ENCODE measurements around the gene SAMD1. TPM values are rescaled to one million over a fixed set of nuclear protein-coding genes. Genes with fewer than 3 reads are reported as not detected.

Gene SAMD1
- total and polyA plus RNA-seq, 2 of the 13 experiments (the other 11 are each of a cell fraction or from before 2014, with no cell fraction given), result 17.5 to 45.0 TPM

DNA sequence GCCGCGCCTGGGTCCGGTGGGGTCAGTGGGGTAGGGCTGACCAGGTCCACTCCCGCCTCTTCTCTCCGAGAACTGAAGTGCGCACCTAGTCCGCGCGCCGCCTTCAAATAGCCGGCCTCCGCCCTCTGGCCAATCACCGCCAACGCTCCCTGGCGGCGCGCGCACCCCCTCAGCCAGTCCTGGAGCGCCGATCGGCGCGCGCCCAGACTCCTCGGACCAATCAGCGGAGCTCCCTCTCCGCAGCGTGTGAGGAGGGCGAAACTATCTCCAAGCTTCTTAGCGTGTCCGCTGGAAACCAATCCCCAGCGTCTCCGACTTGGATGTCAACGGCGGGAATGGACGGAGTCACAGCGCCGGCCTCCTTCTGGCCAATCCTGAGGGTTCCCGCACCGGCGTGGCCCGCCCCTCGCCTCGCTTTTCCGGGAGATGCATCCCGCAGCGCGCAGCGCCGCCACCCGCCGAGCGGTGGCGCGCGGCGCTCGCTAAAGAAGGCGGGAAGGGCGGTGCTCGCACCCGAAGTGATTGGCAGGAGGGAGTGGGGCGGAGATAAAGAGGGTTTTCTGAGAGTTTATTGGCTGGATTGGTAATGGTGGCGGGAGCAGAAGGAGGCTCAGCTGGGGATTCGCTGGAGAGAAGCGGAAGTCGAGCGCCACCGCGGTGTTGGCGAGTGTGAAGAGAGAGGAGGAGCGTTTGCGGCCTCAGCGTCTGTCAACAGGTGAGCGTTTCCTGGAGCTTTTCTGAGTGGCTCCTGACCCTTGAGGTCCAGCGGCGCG lies 46.1 kb upstream of the SAMD1 start, which contains the start of gene ASF1B (continued):
- TF ChIP-seq, protein P1, sequence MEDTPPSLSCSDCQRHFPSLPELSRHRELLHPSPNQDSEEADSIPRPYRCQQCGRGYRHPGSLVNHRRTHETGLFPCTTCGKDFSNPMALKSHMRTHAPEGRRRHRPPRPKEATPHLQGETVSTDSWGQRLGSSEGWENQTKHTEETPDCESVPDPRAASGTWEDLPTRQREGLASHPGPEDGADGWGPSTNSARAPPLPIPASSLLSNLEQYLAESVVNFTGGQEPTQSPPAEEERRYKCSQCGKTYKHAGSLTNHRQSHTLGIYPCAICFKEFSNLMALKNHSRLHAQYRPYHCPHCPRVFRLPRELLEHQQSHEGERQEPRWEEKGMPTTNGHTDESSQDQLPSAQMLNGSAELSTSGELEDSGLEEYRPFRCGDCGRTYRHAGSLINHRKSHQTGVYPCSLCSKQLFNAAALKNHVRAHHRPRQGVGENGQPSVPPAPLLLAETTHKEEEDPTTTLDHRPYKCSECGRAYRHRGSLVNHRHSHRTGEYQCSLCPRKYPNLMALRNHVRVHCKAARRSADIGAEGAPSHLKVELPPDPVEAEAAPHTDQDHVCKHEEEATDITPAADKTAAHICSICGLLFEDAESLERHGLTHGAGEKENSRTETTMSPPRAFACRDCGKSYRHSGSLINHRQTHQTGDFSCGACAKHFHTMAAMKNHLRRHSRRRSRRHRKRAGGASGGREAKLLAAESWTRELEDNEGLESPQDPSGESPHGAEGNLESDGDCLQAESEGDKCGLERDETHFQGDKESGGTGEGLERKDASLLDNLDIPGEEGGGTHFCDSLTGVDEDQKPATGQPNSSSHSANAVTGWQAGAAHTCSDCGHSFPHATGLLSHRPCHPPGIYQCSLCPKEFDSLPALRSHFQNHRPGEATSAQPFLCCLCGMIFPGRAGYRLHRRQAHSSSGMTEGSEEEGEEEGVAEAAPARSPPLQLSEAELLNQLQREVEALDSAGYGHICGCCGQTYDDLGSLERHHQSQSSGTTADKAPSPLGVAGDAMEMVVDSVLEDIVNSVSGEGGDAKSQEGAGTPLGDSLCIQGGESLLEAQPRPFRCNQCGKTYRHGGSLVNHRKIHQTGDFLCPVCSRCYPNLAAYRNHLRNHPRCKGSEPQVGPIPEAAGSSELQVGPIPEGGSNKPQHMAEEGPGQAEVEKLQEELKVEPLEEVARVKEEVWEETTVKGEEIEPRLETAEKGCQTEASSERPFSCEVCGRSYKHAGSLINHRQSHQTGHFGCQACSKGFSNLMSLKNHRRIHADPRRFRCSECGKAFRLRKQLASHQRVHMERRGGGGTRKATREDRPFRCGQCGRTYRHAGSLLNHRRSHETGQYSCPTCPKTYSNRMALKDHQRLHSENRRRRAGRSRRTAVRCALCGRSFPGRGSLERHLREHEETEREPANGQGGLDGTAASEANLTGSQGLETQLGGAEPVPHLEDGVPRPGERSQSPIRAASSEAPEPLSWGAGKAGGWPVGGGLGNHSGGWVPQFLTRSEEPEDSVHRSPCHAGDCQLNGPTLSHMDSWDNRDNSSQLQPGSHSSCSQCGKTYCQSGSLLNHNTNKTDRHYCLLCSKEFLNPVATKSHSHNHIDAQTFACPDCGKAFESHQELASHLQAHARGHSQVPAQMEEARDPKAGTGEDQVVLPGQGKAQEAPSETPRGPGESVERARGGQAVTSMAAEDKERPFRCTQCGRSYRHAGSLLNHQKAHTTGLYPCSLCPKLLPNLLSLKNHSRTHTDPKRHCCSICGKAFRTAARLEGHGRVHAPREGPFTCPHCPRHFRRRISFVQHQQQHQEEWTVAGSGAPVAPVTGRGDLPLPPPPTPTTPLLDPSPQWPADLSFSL (CRISPR knock-in tag; IDR thresholded peaks at IDR 0.05), result no peak
- peak; percentile 55; the same call in 1 of the 2 replicates for TF ChIP-seq MED1 (CRISPR knock-in tag; IDR thresholded peaks at IDR 0.05)
- TF ChIP-seq, protein P2, sequence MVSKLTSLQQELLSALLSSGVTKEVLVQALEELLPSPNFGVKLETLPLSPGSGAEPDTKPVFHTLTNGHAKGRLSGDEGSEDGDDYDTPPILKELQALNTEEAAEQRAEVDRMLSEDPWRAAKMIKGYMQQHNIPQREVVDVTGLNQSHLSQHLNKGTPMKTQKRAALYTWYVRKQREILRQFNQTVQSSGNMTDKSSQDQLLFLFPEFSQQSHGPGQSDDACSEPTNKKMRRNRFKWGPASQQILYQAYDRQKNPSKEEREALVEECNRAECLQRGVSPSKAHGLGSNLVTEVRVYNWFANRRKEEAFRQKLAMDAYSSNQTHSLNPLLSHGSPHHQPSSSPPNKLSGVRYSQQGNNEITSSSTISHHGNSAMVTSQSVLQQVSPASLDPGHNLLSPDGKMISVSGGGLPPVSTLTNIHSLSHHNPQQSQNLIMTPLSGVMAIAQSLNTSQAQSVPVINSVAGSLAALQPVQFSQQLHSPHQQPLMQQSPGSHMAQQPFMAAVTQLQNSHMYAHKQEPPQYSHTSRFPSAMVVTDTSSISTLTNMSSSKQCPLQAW (CRISPR knock-in tag; IDR thresholded peaks at IDR 0.05), result peak; percentile 76
- TF ChIP-seq ZFP41 (CRISPR knock-in tag; IDR thresholded peaks at IDR 0.05; ENCODE audit: borderline replicate concordance), result peak; percentile 35; the same call in 1 of the 2 replicates
- peak; percentile 62; the same call in 1 of the 2 replicates for TF ChIP-seq TSC22D2 (CRISPR knock-in tag; IDR thresholded peaks at IDR 0.05; ENCODE audit: borderline replicate concordance)
- TF ChIP-seq, protein P3, sequence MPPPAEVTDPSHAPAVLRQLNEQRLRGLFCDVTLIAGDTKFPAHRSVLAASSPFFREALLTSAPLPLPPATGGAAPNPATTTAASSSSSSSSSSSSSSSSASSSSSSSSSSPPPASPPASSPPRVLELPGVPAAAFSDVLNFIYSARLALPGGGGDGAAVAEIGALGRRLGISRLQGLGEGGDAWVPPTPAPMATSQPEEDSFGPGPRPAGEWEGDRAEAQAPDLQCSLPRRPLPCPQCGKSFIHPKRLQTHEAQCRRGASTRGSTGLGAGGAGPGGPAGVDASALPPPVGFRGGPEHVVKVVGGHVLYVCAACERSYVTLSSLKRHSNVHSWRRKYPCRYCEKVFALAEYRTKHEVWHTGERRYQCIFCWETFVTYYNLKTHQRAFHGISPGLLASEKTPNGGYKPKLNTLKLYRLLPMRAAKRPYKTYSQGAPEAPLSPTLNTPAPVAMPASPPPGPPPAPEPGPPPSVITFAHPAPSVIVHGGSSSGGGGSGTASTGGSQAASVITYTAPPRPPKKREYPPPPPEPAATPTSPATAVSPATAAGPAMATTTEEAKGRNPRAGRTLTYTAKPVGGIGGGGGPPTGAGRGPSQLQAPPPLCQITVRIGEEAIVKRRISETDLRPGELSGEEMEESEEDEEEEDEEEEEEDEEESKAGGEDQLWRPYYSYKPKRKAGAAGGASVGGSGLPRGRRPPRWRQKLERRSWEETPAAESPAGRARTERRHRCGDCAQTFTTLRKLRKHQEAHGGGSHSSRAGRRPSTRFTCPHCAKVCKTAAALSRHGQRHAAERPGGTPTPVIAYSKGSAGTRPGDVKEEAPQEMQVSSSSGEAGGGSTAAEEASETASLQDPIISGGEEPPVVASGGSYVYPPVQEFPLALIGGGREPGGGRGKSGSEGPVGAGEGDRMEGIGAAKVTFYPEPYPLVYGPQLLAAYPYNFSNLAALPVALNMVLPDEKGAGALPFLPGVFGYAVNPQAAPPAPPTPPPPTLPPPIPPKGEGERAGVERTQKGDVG (CRISPR knock-in tag; IDR thresholded peaks at IDR 0.05; ENCODE audit: borderline replicate concordance), result no peak
- peak; percentile 75; the same call in 1 of the 2 replicates for TF ChIP-seq JUNB (CRISPR knock-in tag; IDR thresholded peaks at IDR 0.05; ENCODE audit: borderline replicate concordance)
- 0 out of 2 replicates have a peak, but pooled peaks have one; percentile 36 for TF ChIP-seq ZBTB3 (CRISPR knock-in tag; IDR thresholded peaks at IDR 0.05; ENCODE audit: borderline replicate concordance, low read depth)
- TF ChIP-seq, protein P4, sequence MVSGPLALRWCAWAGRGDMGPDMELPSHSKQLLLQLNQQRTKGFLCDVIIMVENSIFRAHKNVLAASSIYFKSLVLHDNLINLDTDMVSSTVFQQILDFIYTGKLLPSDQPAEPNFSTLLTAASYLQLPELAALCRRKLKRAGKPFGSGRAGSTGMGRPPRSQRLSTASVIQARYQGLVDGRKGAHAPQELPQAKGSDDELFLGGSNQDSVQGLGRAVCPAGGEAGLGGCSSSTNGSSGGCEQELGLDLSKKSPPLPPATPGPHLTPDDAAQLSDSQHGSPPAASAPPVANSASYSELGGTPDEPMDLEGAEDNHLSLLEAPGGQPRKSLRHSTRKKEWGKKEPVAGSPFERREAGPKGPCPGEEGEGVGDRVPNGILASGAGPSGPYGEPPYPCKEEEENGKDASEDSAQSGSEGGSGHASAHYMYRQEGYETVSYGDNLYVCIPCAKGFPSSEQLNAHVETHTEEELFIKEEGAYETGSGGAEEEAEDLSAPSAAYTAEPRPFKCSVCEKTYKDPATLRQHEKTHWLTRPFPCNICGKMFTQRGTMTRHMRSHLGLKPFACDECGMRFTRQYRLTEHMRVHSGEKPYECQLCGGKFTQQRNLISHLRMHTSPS (CRISPR knock-in tag; IDR thresholded peaks at IDR 0.05; ENCODE audit: low read depth), result 0 out of 2 replicates have a peak, but pooled peaks have one; percentile 3
- no peak for TF ChIP-seq STAT5B (CRISPR knock-in tag; IDR thresholded peaks at IDR 0.05)
- TF ChIP-seq, protein P5, sequence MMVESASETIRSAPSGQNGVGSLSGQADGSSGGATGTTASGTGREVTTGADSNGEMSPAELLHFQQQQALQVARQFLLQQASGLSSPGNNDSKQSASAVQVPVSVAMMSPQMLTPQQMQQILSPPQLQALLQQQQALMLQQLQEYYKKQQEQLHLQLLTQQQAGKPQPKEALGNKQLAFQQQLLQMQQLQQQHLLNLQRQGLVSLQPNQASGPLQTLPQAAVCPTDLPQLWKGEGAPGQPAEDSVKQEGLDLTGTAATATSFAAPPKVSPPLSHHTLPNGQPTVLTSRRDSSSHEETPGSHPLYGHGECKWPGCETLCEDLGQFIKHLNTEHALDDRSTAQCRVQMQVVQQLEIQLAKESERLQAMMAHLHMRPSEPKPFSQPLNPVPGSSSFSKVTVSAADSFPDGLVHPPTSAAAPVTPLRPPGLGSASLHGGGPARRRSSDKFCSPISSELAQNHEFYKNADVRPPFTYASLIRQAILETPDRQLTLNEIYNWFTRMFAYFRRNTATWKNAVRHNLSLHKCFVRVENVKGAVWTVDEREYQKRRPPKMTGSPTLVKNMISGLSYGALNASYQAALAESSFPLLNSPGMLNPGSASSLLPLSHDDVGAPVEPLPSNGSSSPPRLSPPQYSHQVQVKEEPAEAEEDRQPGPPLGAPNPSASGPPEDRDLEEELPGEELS (CRISPR knock-in tag; IDR thresholded peaks at IDR 0.05), result peak; percentile 52; the same call in 1 of the 2 replicates
